Stimulated activated CD4-positive, alpha-beta T cell treated with anti-CD3 and anti-CD28 coated beads, Interleukin-12 subunit alpha, Interleukin-12 subunit beta, amount 100 ng/mL, for 4 hours (primary cell): ENCODE data around the gene CYP2C18.
"Not testable (repeated sequence)": the region's sequence is repeated elsewhere in the genome, so short reads cannot be mapped to it uniquely, and the experiment has no call there.

Experiments used
- DNase-seq: peaks from one replicate; pipeline ENCODE4 v3.0.0-alpha.2; 2020

Gene CYP2C18

DNA sequence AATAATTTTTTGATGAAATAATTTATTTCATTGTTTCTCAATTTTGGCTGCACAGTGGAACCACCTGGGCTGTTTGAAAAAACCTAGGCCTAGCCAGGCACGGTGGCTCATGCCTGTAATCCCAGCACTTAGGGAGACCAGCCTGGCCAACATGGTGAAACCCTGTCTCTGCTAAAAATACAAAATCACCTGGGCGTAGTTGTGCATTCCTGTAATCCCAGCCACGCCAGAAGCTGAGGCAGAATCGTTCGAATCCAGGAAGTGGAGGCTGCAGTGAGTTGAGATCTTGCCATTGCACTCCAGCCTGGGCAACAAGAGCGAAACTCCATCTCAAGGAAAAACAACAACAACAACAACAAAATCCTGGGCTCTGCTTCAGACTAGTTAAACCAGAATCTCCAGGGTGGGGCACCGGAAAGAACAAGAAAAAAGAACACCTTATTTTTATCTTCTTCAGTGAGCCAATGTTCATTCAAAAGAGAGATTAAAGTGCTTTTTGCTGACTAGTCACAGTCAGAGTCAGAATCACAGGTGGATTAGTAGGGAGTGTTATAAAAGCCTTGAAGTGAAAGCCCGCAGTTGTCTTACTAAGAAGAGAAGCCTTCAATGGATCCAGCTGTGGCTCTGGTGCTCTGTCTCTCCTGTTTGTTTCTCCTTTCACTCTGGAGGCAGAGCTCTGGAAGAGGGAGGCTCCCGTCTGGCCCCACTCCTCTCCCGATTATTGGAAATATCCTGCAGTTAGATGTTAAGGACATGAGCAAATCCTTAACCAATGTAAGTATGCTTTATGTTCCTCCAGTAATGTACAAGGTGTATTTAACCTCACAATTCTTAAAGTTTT, at the start of gene CYP2C18:
CYP2C18 (plus strand) TSS at position 516 of the 841 bp plus-strand sequence; CDS start at position 607, 91 bp downstream.
- DNase-seq = no peak

DNA sequence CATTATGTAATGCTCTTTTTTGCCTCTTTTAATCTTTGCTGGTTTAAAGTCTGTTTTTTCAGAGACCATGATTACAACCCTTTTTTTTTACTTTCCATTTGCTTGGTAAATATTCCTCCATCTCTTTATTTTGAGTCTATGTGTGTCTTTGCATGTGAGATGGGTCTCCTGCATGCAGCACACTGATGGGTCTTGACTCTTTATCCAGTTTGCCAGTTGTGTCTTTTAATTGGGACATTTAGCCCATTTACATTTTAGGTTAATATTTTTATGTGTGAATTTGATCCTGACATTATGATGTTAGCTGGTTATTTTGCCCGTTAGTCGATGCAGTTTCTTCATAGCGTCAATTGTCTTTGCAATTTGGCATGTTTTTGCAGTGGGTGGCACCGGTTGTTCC, 45.4 kb upstream of the CYP2C18 start:
- not testable (repeated sequence) for DNase-seq

- DNase-seq = no peak
Observed at GRCh38 chr10:94639902-94640301, 43.6 kb upstream of the CYP2C18 start.

GRCh38 chr10:94640562-94640961, 43.0 kb upstream of the CYP2C18 start:
- DNase-seq = no peak

DNA sequence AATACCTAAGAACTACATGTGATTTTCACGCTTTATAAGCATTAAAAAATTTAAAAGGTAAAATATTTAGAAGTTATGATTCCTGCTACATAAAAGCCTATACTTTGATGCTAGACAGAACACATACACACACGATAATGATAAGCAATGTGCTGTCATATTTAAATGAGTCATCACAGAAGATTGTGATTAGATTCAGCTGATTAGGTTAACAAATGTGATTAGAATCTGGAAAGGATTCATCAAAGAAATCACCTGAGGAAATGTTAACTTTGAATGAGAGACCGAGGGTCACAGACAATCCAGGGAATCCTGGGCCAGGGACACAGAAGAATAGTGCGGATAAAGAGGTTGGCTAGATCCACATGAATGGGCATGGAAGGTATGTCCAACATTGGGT, 42.0 kb upstream of the CYP2C18 start:
- DNase-seq = no peak

GRCh38 chr10:94644352-94644751, 39.2 kb upstream of the CYP2C18 start:
- DNase-seq = no peak

- DNase-seq = no peak
Observed at GRCh38 chr10:94645285-94645684, 38.2 kb upstream of the CYP2C18 start.

- DNase-seq = not testable (repeated sequence)
Observed at GRCh38 chr10:94655201-94655600, 28.3 kb upstream of the CYP2C18 start.

- not testable (repeated sequence) for DNase-seq
Observed at GRCh38 chr10:94663061-94663460, 20.5 kb upstream of the CYP2C18 start.

GRCh38 chr10:94666391-94667102, 17.0 kb upstream of the CYP2C18 start:
- DNase-seq = no peak

DNA sequence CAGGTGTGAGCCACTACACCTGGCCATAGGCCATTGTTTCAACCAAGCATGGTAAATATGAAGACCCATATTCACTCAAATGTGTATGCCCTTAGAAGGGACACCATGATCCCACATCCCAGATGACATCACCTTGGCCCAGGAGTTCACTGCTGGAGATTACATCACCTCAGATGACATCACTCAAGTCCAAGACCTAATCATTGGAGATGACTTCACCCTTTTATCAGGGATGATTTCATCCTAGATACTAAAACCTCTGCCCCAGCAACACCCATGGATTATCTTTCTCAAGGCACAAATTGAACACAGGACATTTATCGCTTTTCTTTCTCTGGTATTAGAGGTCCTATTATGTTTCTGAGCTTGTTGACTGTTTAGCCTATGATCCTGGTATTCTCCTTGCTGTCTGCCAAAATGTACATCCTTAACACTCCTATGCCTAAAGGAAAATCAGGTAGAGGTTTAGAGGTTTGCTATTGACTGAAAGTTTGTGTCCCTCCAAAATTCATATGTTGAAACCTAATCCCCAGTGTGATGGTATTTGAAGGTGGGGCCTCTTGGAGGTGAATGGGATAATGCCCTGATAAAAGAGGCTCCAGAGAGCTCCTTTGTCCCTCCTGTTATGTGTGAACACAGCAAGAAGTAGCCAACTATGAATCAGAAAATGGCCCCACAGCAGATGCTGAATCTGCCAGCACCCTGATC, 9.8 kb upstream of the CYP2C18 start:
- DNase-seq = no peak

GRCh38 chr10:94676496-94676895, 7.0 kb upstream of the CYP2C18 start:
- no peak for DNase-seq

DNA sequence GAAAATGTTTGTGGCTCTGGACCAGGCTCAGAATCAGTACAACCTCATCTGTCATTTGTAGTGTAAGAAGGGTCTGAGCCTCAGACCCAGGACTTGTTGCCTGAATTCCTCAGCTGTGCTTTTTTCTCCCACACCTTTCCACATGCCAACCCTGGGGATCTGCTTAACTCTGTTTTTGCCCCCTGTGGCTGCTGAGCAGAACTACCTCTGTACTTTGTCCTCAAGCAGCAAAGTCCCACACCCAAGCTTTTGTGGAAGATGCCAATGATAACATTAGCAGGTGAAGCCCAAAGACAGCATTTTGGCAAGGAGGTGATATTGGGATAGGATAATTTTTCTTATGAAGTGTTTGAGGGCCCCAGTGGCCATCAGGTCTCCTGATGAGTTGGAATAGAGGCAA, 5.8 kb upstream of the CYP2C18 start:
- DNase-seq = no peak

DNA sequence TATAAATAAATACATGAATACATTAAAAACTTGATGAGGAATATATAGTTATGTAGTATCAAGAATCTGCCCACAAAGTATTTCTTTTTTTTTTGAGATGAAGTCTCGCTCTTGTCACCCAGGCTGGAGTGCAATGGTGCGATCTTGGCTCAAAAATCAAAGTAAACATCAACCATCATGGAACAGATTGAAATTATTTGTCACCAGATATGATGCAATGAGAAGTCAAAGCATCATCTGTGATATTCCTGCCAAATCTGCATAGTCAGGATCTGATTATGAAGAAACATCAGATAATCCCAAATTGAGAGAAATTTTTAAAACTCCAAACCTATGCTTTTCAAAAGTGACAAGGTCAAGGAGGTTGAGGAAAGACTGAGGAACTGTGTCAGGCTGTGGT, 5.1 kb upstream of the CYP2C18 start:
- no peak for DNase-seq

GRCh38 chr10:94680544-94680943, 3.0 kb upstream of the CYP2C18 start:
- no peak for DNase-seq

DNA sequence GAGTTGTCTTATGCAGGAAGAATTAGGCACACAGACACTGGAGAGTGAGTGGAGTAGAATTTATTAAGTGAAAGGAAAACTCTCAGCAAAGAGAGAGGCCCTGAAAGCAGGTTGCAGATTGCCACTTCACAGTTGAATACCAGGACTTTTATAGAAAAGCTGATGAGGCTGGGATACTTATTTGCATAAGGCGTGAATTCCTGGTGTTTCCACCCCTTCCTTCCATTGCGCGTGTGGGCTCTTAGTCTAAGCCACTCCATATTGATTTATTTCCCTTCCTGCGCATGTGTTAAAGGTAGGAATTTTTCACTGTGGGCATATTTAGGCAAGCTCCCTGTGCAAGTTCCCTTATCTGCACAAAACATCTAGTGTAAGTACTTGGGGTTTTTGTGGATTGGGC, 893 bp upstream of the CYP2C18 start:
- DNase-seq = not testable (repeated sequence)

DNA sequence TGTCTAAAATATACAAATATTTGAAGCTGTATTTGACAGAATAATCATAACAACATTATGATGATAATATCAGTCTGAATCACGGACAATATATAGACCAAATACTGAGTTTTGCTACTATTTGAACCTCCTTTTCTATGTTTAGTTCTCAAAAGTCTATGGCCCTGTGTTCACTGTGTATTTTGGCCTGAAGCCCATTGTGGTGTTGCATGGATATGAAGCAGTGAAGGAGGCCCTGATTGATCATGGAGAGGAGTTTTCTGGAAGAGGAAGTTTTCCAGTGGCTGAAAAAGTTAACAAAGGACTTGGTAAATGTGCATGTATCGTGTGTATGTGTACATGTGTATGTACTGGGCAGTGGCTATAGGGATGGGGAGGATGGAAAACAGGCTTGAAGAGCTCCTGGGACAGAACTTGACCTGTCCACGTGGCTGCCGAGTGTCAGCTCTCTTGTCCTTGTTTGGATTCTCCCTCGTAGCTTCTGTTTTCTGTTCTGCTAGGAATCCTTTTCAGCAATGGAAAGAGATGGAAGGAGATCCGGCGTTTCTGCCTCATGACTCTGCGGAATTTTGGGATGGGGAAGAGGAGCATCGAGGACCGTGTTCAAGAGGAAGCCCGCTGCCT, 4.2 kb downstream of the CYP2C18 start:
- DNase-seq = no peak

GRCh38 chr10:94706089-94706488, 22.6 kb downstream of the CYP2C18 start:
- DNase-seq = no peak

GRCh38 chr10:94710578-94710977, 27.0 kb downstream of the CYP2C18 start:
- DNase-seq = no peak

- DNase-seq = no peak
Observed at GRCh38 chr10:94725871-94726270, 42.3 kb downstream of the CYP2C18 start.

GRCh38 chr10:94735197-94735596, 51.7 kb downstream of the CYP2C18 start:
- no peak for DNase-seq

- DNase-seq = no peak
Observed at GRCh38 chr10:94738588-94738987, 55.1 kb downstream of the CYP2C18 start.

DNA sequence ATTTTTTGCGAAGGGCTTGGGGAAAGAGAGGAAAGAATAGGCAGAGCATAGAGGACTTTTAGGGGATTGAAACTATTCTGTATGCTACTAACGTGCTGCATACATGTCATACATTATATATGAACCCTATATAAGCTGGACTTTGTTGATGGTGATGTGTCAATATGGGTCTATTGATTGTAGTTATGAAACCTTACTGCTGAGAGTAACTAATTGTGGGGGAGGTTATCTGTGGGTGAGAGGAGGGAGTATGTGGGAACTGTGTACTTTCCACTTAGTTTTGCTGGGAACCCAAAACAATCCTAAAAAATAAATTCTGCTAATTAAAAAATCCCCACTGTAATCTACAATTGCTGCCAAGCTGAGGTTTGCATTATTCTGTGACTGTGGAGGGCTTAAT, 63.6 kb downstream of the CYP2C18 start:
- DNase-seq = no peak
